ENCODE data around the gene LTBP4.

LTBP4 gene

DNA sequence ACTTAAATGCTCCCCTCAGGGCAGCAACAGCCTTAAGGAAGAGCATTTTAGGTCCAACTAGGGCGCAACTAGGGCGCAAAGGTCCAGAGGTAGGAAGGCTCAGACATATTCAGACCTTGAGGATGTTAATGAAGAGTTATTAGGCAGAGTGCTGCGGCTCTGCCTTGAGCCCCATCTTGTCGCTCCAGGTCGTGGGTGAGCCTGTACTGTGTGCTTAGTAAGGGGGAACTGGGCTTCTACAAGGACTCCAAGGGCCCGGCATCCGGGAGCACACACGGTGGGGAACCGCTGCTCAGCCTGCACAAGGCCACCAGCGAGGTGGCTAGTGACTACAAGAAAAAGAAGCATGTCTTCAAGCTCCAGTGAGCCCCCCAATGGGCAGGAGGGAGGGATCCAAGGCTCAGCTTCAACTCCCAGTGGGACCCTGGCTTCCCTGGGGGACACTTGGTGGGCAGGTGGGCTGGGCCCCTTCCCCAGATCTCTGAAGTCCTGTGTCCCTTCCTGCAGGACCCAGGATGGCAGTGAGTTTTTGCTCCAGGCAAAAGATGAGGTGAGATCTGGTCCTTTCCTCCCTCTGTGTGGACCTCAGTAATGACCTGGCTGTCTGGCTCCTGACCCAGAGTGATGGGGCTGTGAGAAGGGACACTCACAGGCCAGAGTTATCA, 29.2 kb upstream of the LTBP4 start:
- no peak for TF ChIP-seq FOXP2 (optimal IDR thresholded peaks at IDR 0.05; ENCODE audit: borderline replicate concordance, extremely low read depth, extremely low read length, insufficient read depth)
- no peak for TF ChIP-seq POLR2AphosphoS5 (IDR thresholded peaks at IDR 0.05; ENCODE audit: low read depth, low read length)
- no peak for TF ChIP-seq SIN3A (IDR thresholded peaks at IDR 0.05; ENCODE audit: borderline replicate concordance, insufficient read depth, low read length)

- no peak for TF ChIP-seq TAF1 (IDR thresholded peaks at IDR 0.05; ENCODE audit: borderline replicate concordance, insufficient read depth, low read length)
- TF ChIP-seq POLR2AphosphoS5 (IDR thresholded peaks at IDR 0.05; ENCODE audit: low read depth, low read length) = no peak
- TF ChIP-seq SIN3A (IDR thresholded peaks at IDR 0.05; ENCODE audit: borderline replicate concordance, insufficient read depth, low read length) = no peak
- TF ChIP-seq, protein P1, sequence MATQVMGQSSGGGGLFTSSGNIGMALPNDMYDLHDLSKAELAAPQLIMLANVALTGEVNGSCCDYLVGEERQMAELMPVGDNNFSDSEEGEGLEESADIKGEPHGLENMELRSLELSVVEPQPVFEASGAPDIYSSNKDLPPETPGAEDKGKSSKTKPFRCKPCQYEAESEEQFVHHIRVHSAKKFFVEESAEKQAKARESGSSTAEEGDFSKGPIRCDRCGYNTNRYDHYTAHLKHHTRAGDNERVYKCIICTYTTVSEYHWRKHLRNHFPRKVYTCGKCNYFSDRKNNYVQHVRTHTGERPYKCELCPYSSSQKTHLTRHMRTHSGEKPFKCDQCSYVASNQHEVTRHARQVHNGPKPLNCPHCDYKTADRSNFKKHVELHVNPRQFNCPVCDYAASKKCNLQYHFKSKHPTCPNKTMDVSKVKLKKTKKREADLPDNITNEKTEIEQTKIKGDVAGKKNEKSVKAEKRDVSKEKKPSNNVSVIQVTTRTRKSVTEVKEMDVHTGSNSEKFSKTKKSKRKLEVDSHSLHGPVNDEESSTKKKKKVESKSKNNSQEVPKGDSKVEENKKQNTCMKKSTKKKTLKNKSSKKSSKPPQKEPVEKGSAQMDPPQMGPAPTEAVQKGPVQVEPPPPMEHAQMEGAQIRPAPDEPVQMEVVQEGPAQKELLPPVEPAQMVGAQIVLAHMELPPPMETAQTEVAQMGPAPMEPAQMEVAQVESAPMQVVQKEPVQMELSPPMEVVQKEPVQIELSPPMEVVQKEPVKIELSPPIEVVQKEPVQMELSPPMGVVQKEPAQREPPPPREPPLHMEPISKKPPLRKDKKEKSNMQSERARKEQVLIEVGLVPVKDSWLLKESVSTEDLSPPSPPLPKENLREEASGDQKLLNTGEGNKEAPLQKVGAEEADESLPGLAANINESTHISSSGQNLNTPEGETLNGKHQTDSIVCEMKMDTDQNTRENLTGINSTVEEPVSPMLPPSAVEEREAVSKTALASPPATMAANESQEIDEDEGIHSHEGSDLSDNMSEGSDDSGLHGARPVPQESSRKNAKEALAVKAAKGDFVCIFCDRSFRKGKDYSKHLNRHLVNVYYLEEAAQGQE (IDR thresholded peaks at IDR 0.05; ENCODE audit: insufficient read depth in 1 of 2, low read depth in 2 of 2, low read length in 2 of 2) = no peak
- TF ChIP-seq FOXP2 (optimal IDR thresholded peaks at IDR 0.05; ENCODE audit: borderline replicate concordance, extremely low read depth, extremely low read length, insufficient read depth) = no peak
Observed at GRCh38 chr19:40575326-40575725, 25.8 kb upstream of the LTBP4 start.

- TF ChIP-seq TAF1 (IDR thresholded peaks at IDR 0.05; ENCODE audit: borderline replicate concordance, insufficient read depth, low read length) (no peak), POLR2AphosphoS5 (IDR thresholded peaks at IDR 0.05; ENCODE audit: low read depth, low read length) (no peak; the same call in 1 of the 2 replicates), SIN3A (IDR thresholded peaks at IDR 0.05; ENCODE audit: borderline replicate concordance, insufficient read depth, low read length) (no peak), FOXP2 (optimal IDR thresholded peaks at IDR 0.05; ENCODE audit: borderline replicate concordance, extremely low read depth, extremely low read length, insufficient read depth) (no peak)
- TF ChIP-seq, protein P1 (IDR thresholded peaks at IDR 0.05; ENCODE audit: insufficient read depth in 1 of 2, low read depth in 2 of 2, low read length in 2 of 2) = no peak
Observed at GRCh38 chr19:40576151-40576584, 25.0 kb upstream of the LTBP4 start.

DNA sequence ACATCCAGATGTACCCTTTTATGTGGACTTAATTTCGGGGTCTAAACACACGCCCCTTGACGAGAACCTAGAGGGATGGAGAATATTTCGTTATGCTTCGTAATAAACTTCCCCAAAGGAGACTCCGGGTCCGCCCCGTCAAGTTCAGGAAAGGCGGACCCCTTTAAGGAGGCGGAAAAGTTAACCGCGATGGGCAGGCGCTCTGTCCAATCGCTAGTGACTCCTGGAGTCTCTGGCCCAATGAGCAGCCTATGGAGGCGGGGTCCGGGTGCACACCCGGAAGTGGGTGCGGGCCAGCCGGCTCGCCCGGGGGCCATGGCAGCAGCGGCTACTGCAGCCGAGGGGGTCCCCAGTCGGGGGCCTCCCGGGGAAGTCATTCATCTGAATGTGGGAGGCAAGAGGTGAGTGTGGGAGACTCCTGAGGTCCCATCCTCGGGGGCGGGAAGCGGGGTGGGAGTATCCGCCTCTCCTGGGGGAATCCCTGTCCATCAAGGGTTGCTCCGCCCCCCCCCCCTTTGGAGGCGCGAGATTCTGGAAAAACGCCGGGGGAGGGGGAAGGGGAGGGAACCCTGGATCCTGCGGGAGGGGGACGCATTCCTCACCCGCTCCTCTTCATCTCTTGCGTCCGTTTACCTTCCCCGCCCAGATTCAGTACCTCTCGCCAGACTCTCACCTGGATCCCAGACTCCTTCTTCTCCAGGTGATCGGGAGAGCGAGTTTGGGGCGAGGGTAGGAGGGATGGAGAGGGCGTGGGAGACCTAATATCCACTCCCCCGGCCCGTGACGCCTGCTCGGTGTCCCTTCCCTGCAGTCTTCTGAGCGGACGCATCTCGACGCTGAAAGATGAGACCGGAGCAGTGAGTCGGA, 24.4 kb upstream of the LTBP4 start, which contains the start of gene SHKBP1:
Gene SHKBP1 (plus strand): TSS at position 289 of the 867 bp plus-strand sequence. CDS start 27 bp downstream, at position 316.
- no peak for TF ChIP-seq POLR2AphosphoS5 (IDR thresholded peaks at IDR 0.05; ENCODE audit: low read depth, low read length)

DNA sequence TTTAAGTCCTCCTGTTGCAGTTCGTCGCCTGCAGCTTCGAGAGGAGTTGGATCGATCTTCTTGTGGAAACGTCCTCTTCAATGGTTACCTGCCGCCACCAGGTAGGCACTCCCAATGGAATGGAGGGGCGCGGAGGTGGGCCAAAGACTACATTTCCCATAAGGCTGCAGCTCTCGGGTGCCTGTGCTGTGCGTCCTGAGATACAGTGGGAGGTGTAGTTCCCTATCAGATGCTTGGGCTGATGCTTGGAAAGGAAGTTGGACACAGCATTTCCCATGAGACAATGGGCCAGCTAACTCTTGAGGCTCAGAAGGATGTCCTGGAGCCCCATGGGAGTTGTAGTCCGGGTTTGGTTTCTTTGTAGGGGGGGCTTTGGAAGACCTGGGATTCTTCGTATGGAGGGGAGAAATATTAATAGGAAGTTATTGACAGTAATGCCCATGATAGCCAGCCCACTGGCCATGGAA, 22.7 kb upstream of the LTBP4 start:
- no peak for TF ChIP-seq SIN3A (IDR thresholded peaks at IDR 0.05; ENCODE audit: borderline replicate concordance, insufficient read depth, low read length)
- TF ChIP-seq, protein P1 (IDR thresholded peaks at IDR 0.05; ENCODE audit: insufficient read depth in 1 of 2, low read depth in 2 of 2, low read length in 2 of 2) = no peak

DNA sequence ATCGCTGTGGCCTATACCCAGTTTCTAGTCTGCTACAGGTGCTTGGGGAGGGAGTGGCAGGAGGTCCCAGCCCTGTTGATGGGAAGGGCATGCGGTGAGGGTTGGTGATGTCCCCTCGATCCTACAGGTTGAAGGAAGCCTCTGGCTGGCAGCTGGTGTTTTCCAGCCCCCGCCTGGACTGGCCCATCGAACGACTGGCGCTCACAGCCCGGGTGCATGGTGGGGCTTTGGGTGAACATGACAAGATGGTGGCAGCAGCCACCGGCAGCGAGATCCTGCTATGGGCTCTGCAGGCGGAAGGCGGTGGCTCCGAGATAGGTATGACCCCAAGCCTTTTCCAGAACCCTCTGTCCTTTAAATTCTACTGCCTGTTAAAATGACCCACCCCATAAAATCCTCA, 20.6 kb upstream of the LTBP4 start:
- TF ChIP-seq SIN3A (IDR thresholded peaks at IDR 0.05; ENCODE audit: borderline replicate concordance, insufficient read depth, low read length) (no peak), POLR2AphosphoS5 (IDR thresholded peaks at IDR 0.05; ENCODE audit: low read depth, low read length) (no peak), TAF1 (IDR thresholded peaks at IDR 0.05; ENCODE audit: borderline replicate concordance, insufficient read depth, low read length) (no peak), FOXP2 (optimal IDR thresholded peaks at IDR 0.05; ENCODE audit: borderline replicate concordance, extremely low read depth, extremely low read length, insufficient read depth) (no peak)
- TF ChIP-seq, protein P1 (IDR thresholded peaks at IDR 0.05; ENCODE audit: insufficient read depth in 1 of 2, low read depth in 2 of 2, low read length in 2 of 2) = no peak
